ENCODE data around the gene SCUBE3.

SCUBE3 gene

DNA sequence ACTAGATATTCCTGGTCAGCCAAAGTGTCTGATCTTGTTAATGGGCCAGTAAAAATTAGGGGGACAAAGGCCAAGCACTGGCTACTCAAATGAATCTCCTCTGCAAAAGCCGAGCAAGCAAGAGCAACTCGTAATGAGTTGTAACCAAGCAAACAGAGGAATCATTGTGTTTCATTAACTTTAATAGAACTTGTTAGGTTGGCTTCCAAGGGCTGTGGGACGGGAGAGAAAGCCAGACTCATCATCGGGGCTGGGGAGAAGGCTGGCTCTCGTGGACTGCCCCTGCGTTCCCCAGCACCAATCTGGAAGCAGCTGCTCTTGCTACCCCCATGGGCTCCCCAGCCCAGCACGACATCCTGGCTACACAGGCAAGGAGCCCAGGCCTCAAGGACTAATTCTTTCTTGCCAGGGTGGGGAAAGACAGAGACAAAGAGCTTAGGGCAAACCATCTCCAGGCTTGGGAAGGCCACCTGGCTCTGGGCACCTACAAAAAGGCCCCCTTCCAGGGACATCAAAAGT is 10.5 kb upstream of the SCUBE3 start:
- no peak overlapping the region for H3K4me3 ChIP-seq (ENCODE audit: low read depth, low read length)
- no peak for TF ChIP-seq CTCF (IDR thresholded peaks at IDR 0.05; ENCODE audit: low read depth, low read length)
- DNase-seq (ENCODE audit: low read depth, low spot score), result no peak
- in situ Hi-C loops (cut with HindIII; ENCODE audit: low sequenced_read_pairs), result loop anchor here (5.0 kb wide), 1 partner anchor 56 kb away; no protein-coding TSS in a partner anchor

DNA sequence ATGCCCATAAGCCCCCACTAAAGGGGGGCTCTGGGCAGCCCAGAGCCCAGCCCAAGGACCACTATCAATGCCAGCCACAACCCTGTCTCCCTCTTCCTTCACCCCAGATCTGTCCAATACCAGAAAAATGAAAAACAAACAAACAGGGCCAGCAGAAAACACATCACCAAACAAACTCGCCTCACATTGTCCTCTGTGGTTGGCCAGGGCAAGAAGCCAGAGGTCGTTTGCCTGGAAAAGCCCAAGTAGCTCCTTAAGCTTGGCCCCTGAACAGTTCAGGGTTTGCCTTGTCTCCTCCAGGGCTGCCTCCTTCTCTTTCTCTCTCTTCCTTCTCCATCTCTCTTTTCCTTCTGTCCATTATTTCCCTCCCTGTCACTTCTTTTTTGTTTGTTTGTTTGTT is 10.1 kb upstream of the SCUBE3 start:
- in situ Hi-C loops (cut with HindIII; ENCODE audit: low sequenced_read_pairs), result loop anchor here (5.0 kb wide), 1 partner anchor 56 kb away; no protein-coding TSS in a partner anchor
- no peak for TF ChIP-seq CTCF (IDR thresholded peaks at IDR 0.05; ENCODE audit: low read depth, low read length)
- no peak for DNase-seq (ENCODE audit: low read depth, low spot score)
- H3K4me3 ChIP-seq (ENCODE audit: low read depth, low read length), result no peak overlapping the region

- no peak for TF ChIP-seq CTCF (IDR thresholded peaks at IDR 0.05; ENCODE audit: low read depth, low read length)
- no peak overlapping the region for H3K4me3 ChIP-seq (ENCODE audit: low read depth, low read length)
- in situ Hi-C loops (cut with HindIII; ENCODE audit: low sequenced_read_pairs), result no loop called here
- DNase-seq (ENCODE audit: low read depth, low spot score), result no peak
These were observed 7.4 kb upstream of the SCUBE3 start for GRCh38 chr6:35206346-35206745.

- no peak overlapping the region for H3K4me3 ChIP-seq (ENCODE audit: low read depth, low read length)
- TF ChIP-seq CTCF (IDR thresholded peaks at IDR 0.05; ENCODE audit: low read depth, low read length), result no peak
- in situ Hi-C loops (cut with HindIII; ENCODE audit: low sequenced_read_pairs), result no loop called here
- DNase-seq (ENCODE audit: low read depth, low spot score), result no peak
These were observed 5.3 kb upstream of the SCUBE3 start for GRCh38 chr6:35208419-35208818.

DNA sequence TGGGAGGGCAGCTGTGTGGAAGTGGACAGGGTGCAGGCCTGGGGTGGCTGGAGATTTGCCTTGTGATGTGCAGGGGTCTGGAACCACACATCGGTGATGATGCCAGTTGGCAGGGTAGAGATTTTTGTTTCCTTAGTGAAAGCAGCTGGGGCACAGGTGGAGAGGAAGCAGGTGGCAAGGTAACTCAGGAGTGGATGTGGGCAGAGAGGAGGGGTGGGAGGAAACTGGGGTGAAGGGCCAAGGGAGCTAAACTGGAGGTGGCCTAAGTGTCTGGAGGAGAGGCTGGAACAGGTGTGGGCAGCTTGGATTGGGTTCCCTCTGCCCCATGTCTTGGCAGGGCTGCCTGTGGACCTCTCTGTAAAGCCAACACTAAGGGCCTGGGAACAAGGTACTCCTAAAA is 4.7 kb upstream of the SCUBE3 start:
- H3K4me3 ChIP-seq (ENCODE audit: low read depth, low read length), result no peak overlapping the region
- no peak for DNase-seq (ENCODE audit: low read depth, low spot score)
- no peak for TF ChIP-seq CTCF (IDR thresholded peaks at IDR 0.05; ENCODE audit: low read depth, low read length)
- in situ Hi-C loops (cut with HindIII; ENCODE audit: low sequenced_read_pairs), result no loop called here

DNA sequence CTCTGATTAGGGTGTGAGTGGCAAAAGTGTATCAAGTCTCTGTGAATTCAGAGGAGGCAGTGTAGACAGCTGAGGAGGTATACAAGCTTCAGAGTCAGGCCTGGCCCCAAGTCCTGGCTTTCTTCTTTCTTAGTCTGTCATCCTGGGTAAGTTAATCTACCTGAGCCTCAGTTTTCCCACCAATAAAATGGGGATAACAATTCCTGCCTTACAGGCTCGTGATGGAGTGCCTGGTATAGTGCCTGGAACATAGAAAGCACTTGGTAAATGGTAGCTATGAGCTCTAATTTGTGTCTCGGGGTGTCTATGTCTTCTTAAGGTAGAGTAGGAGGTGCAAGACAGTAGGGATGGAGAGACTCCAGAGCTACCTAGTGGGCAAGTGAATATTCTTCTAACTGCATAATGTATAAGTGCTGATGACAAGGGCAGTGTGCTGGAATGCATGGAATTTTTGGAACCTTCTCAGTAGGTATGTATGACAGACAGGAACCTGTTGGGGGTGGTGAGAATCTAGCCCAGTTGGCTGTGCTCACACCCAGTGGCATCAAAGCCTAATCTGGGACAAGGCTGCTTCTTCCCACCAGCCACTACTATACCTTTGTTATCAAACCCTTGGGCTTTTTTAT is 4.0 kb upstream of the SCUBE3 start:
- in situ Hi-C loops (cut with HindIII; ENCODE audit: low sequenced_read_pairs), result no loop called here
- no peak for TF ChIP-seq CTCF (IDR thresholded peaks at IDR 0.05; ENCODE audit: low read depth, low read length)
- no peak for DNase-seq (ENCODE audit: low read depth, low spot score)
- no peak overlapping the region for H3K4me3 ChIP-seq (ENCODE audit: low read depth, low read length)
